ENCODE measurements around the gene NUP210. TPM values are rescaled to one million over a fixed set of nuclear protein-coding genes. Genes with fewer than 3 reads are reported as not detected.
A peak's percentile ranks its signal among the peaks of the same experiment; 100 is the strongest.

NUP210 gene
- 27.9 TPM for polyA plus RNA-seq (2013, experiment 1 of 2)
- polyA plus RNA-seq (2013, experiment 2 of 2) = 33.8 TPM

GRCh38 chr3:13420045-13420830, at the start of gene NUP210:
Gene NUP210, minus strand, starts transcription at chr3:13420322. Its CDS starts 96 bp downstream, at chr3:13420226.
- Histone ChIP-seq H3K9ac (ENCODE audit: low read depth, low read length) (peak within 1 kb of the TSS; percentile 83), H3K4me1 (ENCODE audit: insufficient read depth, low read length) (peaks cover 15% of the 10 kb centered on the region; the same call in 1 of the 2 replicates)

GRCh38 chr3:13466781-13467180, 46.7 kb upstream of the NUP210 start:
- Histone ChIP-seq H3K4me3 (ENCODE audit: low read length) (no peak overlapping the region), H3K4me1 (ENCODE audit: insufficient read depth, low read length) (no peaks in the 10 kb centered on the region), H3K9me3 (ENCODE audit: insufficient read depth, low read depth, low read length) (no peaks in the 10 kb centered on the region), H3K9ac (ENCODE audit: low read depth, low read length) (no peak overlapping the region), H3K27me3 (ENCODE audit: insufficient read depth, low read length) (no peaks in the 10 kb centered on the region), H3K27ac (ENCODE audit: low read depth, low read length) (no peak overlapping the region), H3K36me3 (ENCODE audit: insufficient read depth, low read length) (no peaks in the 10 kb centered on the region)
- 95% methylated on average over 4 of the region's 4 CpGs for WGBS

More at GRCh38 chr3:13420045-13420830, at the start of gene NUP210:
- Histone ChIP-seq H3K9me3 (ENCODE audit: insufficient read depth, low read depth, low read length) (0 out of 2 replicates have a peak, but pooled peaks cover 2% of the 10 kb centered on the region), H3K36me3 (ENCODE audit: insufficient read depth, low read length) (no peaks in the 10 kb centered on the region), H3K4me3 (ENCODE audit: low read length) (peak within 1 kb of the TSS; percentile 66), H3K27me3 (ENCODE audit: insufficient read depth, low read length) (peaks cover 17% of the 10 kb centered on the region), H3K27ac (ENCODE audit: low read depth, low read length) (no peak within 1 kb of the TSS; the same call in 1 of the 2 replicates)
- WGBS = 1% methylated on average over 90 of the region's 90 CpGs

- Histone ChIP-seq H3K27ac (ENCODE audit: low read depth, low read length) (no peak overlapping the region), H3K9me3 (ENCODE audit: insufficient read depth, low read depth, low read length) (no peaks in the 10 kb centered on the region), H3K4me3 (ENCODE audit: low read length) (no peak overlapping the region), H3K4me1 (ENCODE audit: insufficient read depth, low read length) (peaks cover 5% of the 10 kb centered on the region; the same call in 1 of the 2 replicates), H3K36me3 (ENCODE audit: insufficient read depth, low read length) (no peaks in the 10 kb centered on the region), H3K9ac (ENCODE audit: low read depth, low read length) (no peak overlapping the region), H3K27me3 (ENCODE audit: insufficient read depth, low read length) (peaks cover 11% of the 10 kb centered on the region)
- WGBS = 77% methylated on average over 4 of the region's 4 CpGs
These were observed 45.2 kb upstream of the NUP210 start for GRCh38 chr3:13465236-13465873.

GRCh38 chr3:13463618-13464400, 43.7 kb upstream of the NUP210 start:
- 91% methylated on average over 11 of the region's 11 CpGs for WGBS
- Histone ChIP-seq H3K4me1 (ENCODE audit: insufficient read depth, low read length) (peaks cover 5% of the 10 kb centered on the region; the same call in 1 of the 2 replicates), H3K27me3 (ENCODE audit: insufficient read depth, low read length) (peaks cover 11% of the 10 kb centered on the region)

GRCh38 chr3:13462822-13463221, 42.7 kb upstream of the NUP210 start:
- Histone ChIP-seq H3K27ac (ENCODE audit: low read depth, low read length) (no peak overlapping the region), H3K36me3 (ENCODE audit: insufficient read depth, low read length) (no peaks in the 10 kb centered on the region), H3K4me1 (ENCODE audit: insufficient read depth, low read length) (peaks cover 5% of the 10 kb centered on the region; the same call in 1 of the 2 replicates), H3K27me3 (ENCODE audit: insufficient read depth, low read length) (peaks cover 11% of the 10 kb centered on the region), H3K9ac (ENCODE audit: low read depth, low read length) (no peak overlapping the region), H3K4me3 (ENCODE audit: low read length) (no peak overlapping the region), H3K9me3 (ENCODE audit: insufficient read depth, low read depth, low read length) (no peaks in the 10 kb centered on the region)
- WGBS = 88% methylated on average over 4 of the region's 5 CpGs

More at GRCh38 chr3:13463618-13464400, 43.7 kb upstream of the NUP210 start:
- no peak overlapping the region for H3K9ac ChIP-seq (ENCODE audit: low read depth, low read length)
- H3K9me3 ChIP-seq (ENCODE audit: insufficient read depth, low read depth, low read length) = no peaks in the 10 kb centered on the region
- H3K36me3 ChIP-seq (ENCODE audit: insufficient read depth, low read length) = no peaks in the 10 kb centered on the region
- no peak overlapping the region for H3K27ac ChIP-seq (ENCODE audit: low read depth, low read length)
- H3K4me3 ChIP-seq (ENCODE audit: low read length) = no peak overlapping the region

GRCh38 chr3:13462125-13462629, 42.1 kb upstream of the NUP210 start:
- 88% methylated on average over 8 of the region's 8 CpGs for WGBS
- H3K27ac ChIP-seq (ENCODE audit: low read depth, low read length) = no peak overlapping the region
- H3K27me3 ChIP-seq (ENCODE audit: insufficient read depth, low read length) = peaks cover 11% of the 10 kb centered on the region
- H3K4me1 ChIP-seq (ENCODE audit: insufficient read depth, low read length) = peaks cover 5% of the 10 kb centered on the region; the same call in 1 of the 2 replicates
- H3K4me3 ChIP-seq (ENCODE audit: low read length) = no peak overlapping the region
- no peaks in the 10 kb centered on the region for H3K9me3 ChIP-seq (ENCODE audit: insufficient read depth, low read depth, low read length)
- H3K36me3 ChIP-seq (ENCODE audit: insufficient read depth, low read length) = no peaks in the 10 kb centered on the region
- no peak overlapping the region for H3K9ac ChIP-seq (ENCODE audit: low read depth, low read length)

- WGBS = 33% methylated on average over 14 of the region's 14 CpGs
These were observed 41.3 kb upstream of the NUP210 start for GRCh38 chr3:13461169-13462124.

GRCh38 chr3:13460341-13460736, 40.2 kb upstream of the NUP210 start:
- Histone ChIP-seq H3K9ac (ENCODE audit: low read depth, low read length) (no peak overlapping the region), H3K4me3 (ENCODE audit: low read length) (no peak overlapping the region), H3K9me3 (ENCODE audit: insufficient read depth, low read depth, low read length) (no peaks in the 10 kb centered on the region), H3K36me3 (ENCODE audit: insufficient read depth, low read length) (no peaks in the 10 kb centered on the region), H3K27me3 (ENCODE audit: insufficient read depth, low read length) (peaks cover 11% of the 10 kb centered on the region), H3K4me1 (ENCODE audit: insufficient read depth, low read length) (peaks cover 5% of the 10 kb centered on the region; the same call in 1 of the 2 replicates), H3K27ac (ENCODE audit: low read depth, low read length) (no peak overlapping the region)
- 94% methylated on average over 7 of the region's 7 CpGs for WGBS

More at GRCh38 chr3:13461169-13462124, 41.3 kb upstream of the NUP210 start:
- Histone ChIP-seq H3K36me3 (ENCODE audit: insufficient read depth, low read length) (no peaks in the 10 kb centered on the region), H3K9me3 (ENCODE audit: insufficient read depth, low read depth, low read length) (no peaks in the 10 kb centered on the region), H3K27ac (ENCODE audit: low read depth, low read length) (no peak overlapping the region), H3K4me3 (ENCODE audit: low read length) (no peak overlapping the region), H3K27me3 (ENCODE audit: insufficient read depth, low read length) (peaks cover 11% of the 10 kb centered on the region), H3K4me1 (ENCODE audit: insufficient read depth, low read length) (peaks cover 5% of the 10 kb centered on the region; the same call in 1 of the 2 replicates), H3K9ac (ENCODE audit: low read depth, low read length) (no peak overlapping the region)

- Histone ChIP-seq H3K9ac (ENCODE audit: low read depth, low read length) (no peak overlapping the region), H3K36me3 (ENCODE audit: insufficient read depth, low read length) (no peaks in the 10 kb centered on the region), H3K4me1 (ENCODE audit: insufficient read depth, low read length) (peaks cover 5% of the 10 kb centered on the region; the same call in 1 of the 2 replicates), H3K9me3 (ENCODE audit: insufficient read depth, low read depth, low read length) (no peaks in the 10 kb centered on the region), H3K4me3 (ENCODE audit: low read length) (no peak overlapping the region), H3K27me3 (ENCODE audit: insufficient read depth, low read length) (peaks cover 11% of the 10 kb centered on the region), H3K27ac (ENCODE audit: low read depth, low read length) (no peak overlapping the region)
- 93% methylated on average over 9 of the region's 9 CpGs for WGBS
These were observed 39.7 kb upstream of the NUP210 start for GRCh38 chr3:13459605-13460340.
